Measurements from ENCODE around the gene PAFAH1B2.

GRCh38 chr11:117197516-117198456 is 53.7 kb downstream of the PAFAH1B2 start:
- TF ChIP-seq CTCF (IDR thresholded peaks at IDR 0.05) = peak in 1 of 3 experiments; percentile 16
- TF ChIP-seq POLR2A (IDR thresholded peaks at IDR 0.05) = no peak

Measured in testis (tissue), 2 donors.